SK-N-SH (cell line): ENCODE measurements around the gene TFDP2.

Experiments used
- EZH2phosphoT487 ChIP-seq: fragments of 200-600 bp; sonication (generic); IDR thresholded peaks from 2 replicates; pipeline ENCODE4 v1.6.1; 2017; ENCODE audit warnings: low read depth, mixed run types, mild to moderate bottlenecking, antibody characterized with exemption, moderate library complexity, borderline replicate concordance
- GABPA ChIP-seq: IDR thresholded peaks from 2 replicates; pipeline ENCODE4 v1.4.0; 2012; ENCODE audit warnings: low read depth, mild to moderate bottlenecking
- MXI1 ChIP-seq: IDR thresholded peaks from 2 replicates; pipeline ENCODE4 v1.6.1; 2012; ENCODE audit warnings: mild to moderate bottlenecking, low read depth, low read length, improper control_type of control experiment
- RFX5 ChIP-seq: IDR thresholded peaks from 2 replicates; pipeline ENCODE4 v1.6.1; 2012; ENCODE audit warnings: mild to moderate bottlenecking, improper control_type of control experiment, low read length
- SMC3 ChIP-seq: IDR thresholded peaks from 2 replicates; pipeline ENCODE4 v1.6.1; 2012; ENCODE audit warnings: low read depth, low read length, improper control_type of control experiment
- TCF12 ChIP-seq: IDR thresholded peaks from 2 replicates; pipeline ENCODE4 v1.4.0; 2012
- TF ChIP-seq, protein P1 (sequence below): fragments of 200-600 bp; sonication (generic); IDR thresholded peaks from 2 replicates; pipeline ENCODE4 v1.6.1; 2017; ENCODE audit warnings: antibody characterized with exemption, mild to moderate bottlenecking, moderate library complexity

DNA sequence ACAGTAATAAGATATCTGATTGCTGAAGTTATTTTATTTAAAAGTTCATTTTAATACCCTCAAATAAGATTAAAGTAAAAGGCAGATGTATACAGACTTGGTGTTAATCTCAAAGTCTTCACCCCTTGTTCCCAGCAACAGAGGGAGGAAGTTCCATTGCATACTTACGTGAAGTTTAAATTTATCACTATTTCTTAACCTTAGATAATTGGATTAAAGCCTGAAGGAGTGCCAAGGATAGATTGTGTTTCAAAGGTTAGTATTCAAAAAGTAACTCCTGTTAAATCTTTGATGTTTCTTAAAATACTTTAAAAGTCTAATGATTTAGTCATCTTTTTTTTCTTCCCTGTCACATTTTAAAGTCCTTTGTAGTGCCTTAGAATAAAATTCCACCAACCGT is 233.6 kb downstream of the TFDP2 start:
- TF ChIP-seq TCF12 (no peak; the same call in 1 of the 2 replicates), MXI1 (no peak), SMC3 (no peak), GABPA (no peak), RFX5 (no peak), EZH2phosphoT487 (no peak)
- TF ChIP-seq, protein P1, sequence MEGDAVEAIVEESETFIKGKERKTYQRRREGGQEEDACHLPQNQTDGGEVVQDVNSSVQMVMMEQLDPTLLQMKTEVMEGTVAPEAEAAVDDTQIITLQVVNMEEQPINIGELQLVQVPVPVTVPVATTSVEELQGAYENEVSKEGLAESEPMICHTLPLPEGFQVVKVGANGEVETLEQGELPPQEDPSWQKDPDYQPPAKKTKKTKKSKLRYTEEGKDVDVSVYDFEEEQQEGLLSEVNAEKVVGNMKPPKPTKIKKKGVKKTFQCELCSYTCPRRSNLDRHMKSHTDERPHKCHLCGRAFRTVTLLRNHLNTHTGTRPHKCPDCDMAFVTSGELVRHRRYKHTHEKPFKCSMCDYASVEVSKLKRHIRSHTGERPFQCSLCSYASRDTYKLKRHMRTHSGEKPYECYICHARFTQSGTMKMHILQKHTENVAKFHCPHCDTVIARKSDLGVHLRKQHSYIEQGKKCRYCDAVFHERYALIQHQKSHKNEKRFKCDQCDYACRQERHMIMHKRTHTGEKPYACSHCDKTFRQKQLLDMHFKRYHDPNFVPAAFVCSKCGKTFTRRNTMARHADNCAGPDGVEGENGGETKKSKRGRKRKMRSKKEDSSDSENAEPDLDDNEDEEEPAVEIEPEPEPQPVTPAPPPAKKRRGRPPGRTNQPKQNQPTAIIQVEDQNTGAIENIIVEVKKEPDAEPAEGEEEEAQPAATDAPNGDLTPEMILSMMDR = no peak
